Measurements from ENCODE around the gene C7orf25.

Gene C7orf25

GRCh38 chr7:42928754-42929153 is 16.9 kb upstream of the C7orf25 start:
- DNase-seq (ENCODE audit: extremely low read depth, low read depth): no peak
- TF ChIP-seq CTCF (IDR thresholded peaks at IDR 0.05; ENCODE audit: low read depth, low read length): no peak

- no peak for TF ChIP-seq CTCF (IDR thresholded peaks at IDR 0.05; ENCODE audit: low read depth, low read length)
- DNase-seq (ENCODE audit: extremely low read depth, low read depth): no peak
These were observed 14.3 kb upstream of the C7orf25 start for GRCh38 chr7:42926204-42926603.

- DNase-seq (ENCODE audit: extremely low read depth, low read depth): no peak
- no peak for TF ChIP-seq CTCF (IDR thresholded peaks at IDR 0.05; ENCODE audit: low read depth, low read length)
These were observed 13.8 kb upstream of the C7orf25 start for GRCh38 chr7:42925630-42926029.

- TF ChIP-seq CTCF (IDR thresholded peaks at IDR 0.05; ENCODE audit: low read depth, low read length): no peak
- DNase-seq (ENCODE audit: extremely low read depth, low read depth): no peak
These were observed 12.5 kb upstream of the C7orf25 start for GRCh38 chr7:42924223-42924838.

GRCh38 chr7:42922017-42922753 is 10.3 kb upstream of the C7orf25 start:
- no peak for DNase-seq (ENCODE audit: extremely low read depth, low read depth)
- TF ChIP-seq CTCF (IDR thresholded peaks at IDR 0.05; ENCODE audit: low read depth, low read length): no peak

GRCh38 chr7:42915356-42915755 is 3.5 kb upstream of the C7orf25 start:
- no peak for TF ChIP-seq CTCF (IDR thresholded peaks at IDR 0.05; ENCODE audit: low read depth, low read length)
- no peak for DNase-seq (ENCODE audit: extremely low read depth, low read depth)

- no peak for DNase-seq (ENCODE audit: extremely low read depth, low read depth)
- TF ChIP-seq CTCF (IDR thresholded peaks at IDR 0.05; ENCODE audit: low read depth, low read length): no peak
These were observed 2.7 kb upstream of the C7orf25 start for GRCh38 chr7:42914421-42915045.
